ENCODE results near the gene CTXND2.

- TF ChIP-seq CTCF (IDR thresholded peaks at IDR 0.05) (no peak), POLR2A (IDR thresholded peaks at IDR 0.05) (no peak)
These were observed 19.4 kb downstream of the CTXND2 start for GRCh38 chr1:150906329-150906728.
